H9 (cell line): ENCODE results near the gene ATM. TPM values are rescaled to one million over a fixed set of nuclear protein-coding genes. Genes with fewer than 3 reads are reported as not detected.

Experiments used
- DNase-seq: peaks from one replicate; pipeline ENCODE4 v3.0.0-alpha.2; 2017
- H2AFZ ChIP-seq: one replicate; pipeline ENCODE4 v1.6.1; 2013; ENCODE audit warnings: mild to moderate bottlenecking, low read length, control low read depth, moderate library complexity
- H2AK5ac ChIP-seq: 2 replicates; pipeline ENCODE4 v1.6.1; 2013; ENCODE audit warnings: low read length, control low read depth, mixed read lengths; ENCODE audit not compliant: insufficient read length
- H2BK120ac ChIP-seq: one replicate; pipeline ENCODE4 v1.6.1; 2013; ENCODE audit warnings: low read depth, mild to moderate bottlenecking, low read length, control low read depth, inconsistent platforms; ENCODE audit not compliant: poor library complexity, severe bottlenecking
- H2BK12ac ChIP-seq: 2 replicates; pipeline ENCODE4 v1.6.1; 2013; ENCODE audit warnings: low read length, control low read depth, mixed read lengths, low read depth; ENCODE audit not compliant: insufficient read length
- H2BK15ac ChIP-seq: 2 replicates; pipeline ENCODE4 v1.6.1; 2013; ENCODE audit warnings: low read depth, low read length, control low read depth
- H2BK20ac ChIP-seq: one replicate; pipeline ENCODE4 v1.6.1; 2013; ENCODE audit warnings: low read depth, mild to moderate bottlenecking, low read length, control low read depth, inconsistent platforms; ENCODE audit not compliant: poor library complexity, severe bottlenecking
- H2BK5ac ChIP-seq: 2 replicates; pipeline ENCODE4 v1.6.1; 2013; ENCODE audit warnings: low read length, control low read depth, mixed read lengths; ENCODE audit not compliant: insufficient read length
- H3K14ac ChIP-seq: 2 replicates; pipeline ENCODE4 v1.6.1; 2013; ENCODE audit warnings: low read length, control low read depth; ENCODE audit not compliant: insufficient read depth
- H3K18ac ChIP-seq: 2 replicates; pipeline ENCODE4 v1.6.1; 2013; ENCODE audit warnings: low read depth, mild to moderate bottlenecking, mixed read lengths, low read length, control low read depth; ENCODE audit not compliant: insufficient read length
- H3K23ac ChIP-seq: 2 replicates; pipeline ENCODE4 v1.6.1; 2013; ENCODE audit warnings: low read length, control low read depth, mixed read lengths, low read depth; ENCODE audit not compliant: insufficient read length
- H3K23me2 ChIP-seq: 2 replicates; pipeline ENCODE4 v1.6.1; 2013; ENCODE audit warnings: low read depth, mild to moderate bottlenecking, mixed read lengths, low read length, control low read depth; ENCODE audit not compliant: insufficient read length, poor library complexity, severe bottlenecking
- H3K27ac ChIP-seq: 2 replicates; pipeline ENCODE4 v1.5.1; 2013; ENCODE audit warnings: low read length, control low read depth, mixed read lengths, low read depth; ENCODE audit not compliant: insufficient read length
- H3K27me3 ChIP-seq: 2 replicates; pipeline ENCODE4 v1.6.1; 2013; ENCODE audit warnings: low read length, control low read depth, inconsistent platforms; ENCODE audit not compliant: insufficient read depth
- H3K4ac ChIP-seq: 2 replicates; pipeline ENCODE4 v1.6.1; 2013; ENCODE audit warnings: low read depth, mild to moderate bottlenecking, control low read depth, inconsistent platforms, low read length, moderate library complexity
- H3K4me1 ChIP-seq: 2 replicates; pipeline ENCODE4 v1.6.1; 2013; ENCODE audit warnings: low read length, control low read depth, inconsistent platforms; ENCODE audit not compliant: insufficient read depth
- H3K4me2 ChIP-seq: 2 replicates; pipeline ENCODE4 v1.6.1; 2013; ENCODE audit warnings: low read length, control low read depth, mixed read lengths; ENCODE audit not compliant: insufficient read length, insufficient read depth
- H3K56ac ChIP-seq: 2 replicates; pipeline ENCODE4 v1.6.1; 2013; ENCODE audit warnings: low read depth, mild to moderate bottlenecking, mixed read lengths, low read length, control low read depth; ENCODE audit not compliant: insufficient read length
- H3K79me1 ChIP-seq: 2 replicates; pipeline ENCODE4 v1.6.1; 2013; ENCODE audit warnings: low read depth, mild to moderate bottlenecking, moderate library complexity, low read length, control low read depth, inconsistent platforms; ENCODE audit not compliant: insufficient read depth, poor library complexity, severe bottlenecking
- H3K79me2 ChIP-seq: 2 replicates; pipeline ENCODE4 v1.6.1; 2013; ENCODE audit warnings: low read length, control low read depth, inconsistent platforms; ENCODE audit not compliant: insufficient read depth
- H3K9ac ChIP-seq: 2 replicates; pipeline ENCODE4 v1.6.1; 2013; ENCODE audit warnings: low read length, control low read depth, mixed read lengths; ENCODE audit not compliant: insufficient read length; ENCODE audit errors: extremely low read depth
- H3K9me3 ChIP-seq: one replicate; pipeline ENCODE4 v1.6.1; 2013; ENCODE audit warnings: low read depth, low read length, inconsistent platforms; ENCODE audit not compliant: control insufficient read depth
- H3T11ph ChIP-seq: one replicate; pipeline ENCODE4 v1.6.1; 2013; ENCODE audit warnings: mild to moderate bottlenecking, low read length, control low read depth, inconsistent platforms
- H4K20me1 ChIP-seq: one replicate; pipeline ENCODE4 v1.6.1; 2013; ENCODE audit not compliant: control insufficient read depth, insufficient read length, insufficient read depth
- H4K5ac ChIP-seq: 2 replicates; pipeline ENCODE4 v1.6.1; 2013; ENCODE audit warnings: low read depth, mild to moderate bottlenecking, mixed read lengths, low read length, control low read depth; ENCODE audit not compliant: insufficient read length
- H4K8ac ChIP-seq: replicated peaks from 2 replicates; pipeline ENCODE4 v1.6.1; 2013; ENCODE audit warnings: low read length, control low read depth, mixed read lengths, low read depth; ENCODE audit not compliant: insufficient read length
- H4K91ac ChIP-seq: 2 replicates; pipeline ENCODE4 v1.6.1; 2013; ENCODE audit warnings: low read depth, mild to moderate bottlenecking, moderate library complexity, mixed read lengths, low read length, control low read depth; ENCODE audit not compliant: insufficient read length
- H3K27ac Mint-ChIP-seq, 3 experiments: 2 replicates in 2 of 3; 3 replicates in 1 of 3; pipeline ENCODE4 v1.8.0; 2020 to 2021; ENCODE audit warnings: mixed read lengths in 3 of 3, mild to moderate bottlenecking in 1 of 3, moderate library complexity in 1 of 3
- H3K27me3 Mint-ChIP-seq: 2 replicates; pipeline ENCODE4 v1.8.0; 2021; ENCODE audit warnings: low read depth, mild to moderate bottlenecking, moderate library complexity, mixed read lengths
- H3K36me3 Mint-ChIP-seq, 3 experiments: 2 replicates in 2 of 3; 3 replicates in 1 of 3; pipeline ENCODE4 v1.8.0; 2020 to 2021; ENCODE audit warnings: low read depth in 3 of 3, mixed read lengths in 3 of 3; ENCODE audit not compliant: insufficient read depth in 1 of 3
- H3K4me1 Mint-ChIP-seq, 2 experiments: 2 replicates each; pipeline ENCODE4 v1.8.0; 2020; ENCODE audit warnings: mixed read lengths in 2 of 2
- H3K4me3 Mint-ChIP-seq, 2 experiments: 2 replicates in 1 of 2; 3 replicates in 1 of 2; pipeline ENCODE4 v1.8.0; 2020 to 2021; ENCODE audit warnings: mild to moderate bottlenecking in 2 of 2, mixed read lengths in 2 of 2, moderate library complexity in 1 of 2
- H3K9me3 Mint-ChIP-seq, 2 experiments: 2 replicates in 1 of 2; 3 replicates in 1 of 2; pipeline ENCODE4 v1.8.0; 2020; ENCODE audit warnings: mild to moderate bottlenecking in 2 of 2, mixed read lengths in 2 of 2, moderate library complexity in 1 of 2
- CTCF ChIP-seq: fragments of 200-600 bp; sonication (generic); conservative IDR thresholded peaks from 3 replicates; pipeline ENCODE4 v1.8.0; 2021; ENCODE audit warnings: antibody characterized with exemption, mild to moderate bottlenecking
- WGBS: extraction: QIAGEN DNeasy Blood & Tissue Kit; methylation state at CpG from one replicate; pipeline ENCODE4 v1.1.7; 2013; ENCODE audit warnings: missing lambda C conversion rate, low lambda C conversion rate, mixed read lengths; ENCODE audit not compliant: insufficient read length; ENCODE audit errors: extremely low coverage; 5-methylcytosine and 5-hydroxymethylcytosine counted together
- total RNA-seq: library from RNA; stranded (reverse); gene quantifications from 2 replicates; pipeline ENCODE4 v1.2.1, GENCODE V29; 2021

The ATM gene
- total RNA-seq, 1 experiment from 2014 or later: 58.9 TPM

GRCh38 chr11:108364159-108364558 lies 141.3 kb downstream of the ATM start:
- Histone ChIP-seq H2BK5ac (no peak overlapping the region), H2BK12ac (no peak overlapping the region), H3K4me2 (no peak overlapping the region), H4K8ac (no peak overlapping the region), H3K9me3 (no peaks in the 10 kb centered on the region), H3K14ac (no peak overlapping the region), H4K91ac (no peak overlapping the region), H2BK15ac (no peak overlapping the region), H2BK20ac (no peak overlapping the region), H3K4me1 (no peaks in the 10 kb centered on the region), H3K4ac (no peak overlapping the region), H4K5ac (no peak overlapping the region), H2BK120ac (no peak overlapping the region), H3K27ac (no peak overlapping the region), H4K20me1 (no peaks in the 10 kb centered on the region), H2AK5ac (no peak overlapping the region), H3K18ac (no peak overlapping the region), H3K9ac (no peak overlapping the region), H3K79me1 (no peaks in the 10 kb centered on the region), H3K79me2 (no peaks in the 10 kb centered on the region), H3K56ac (no peak overlapping the region), H3K23me2 (no peaks in the 10 kb centered on the region), H3K23ac (no peak overlapping the region), H3T11ph (no peak overlapping the region), H3K27me3 (no peaks in the 10 kb centered on the region), H2AFZ (no peak overlapping the region)
- Mint-ChIP-seq H3K4me3 (no peak overlapping the region), H3K36me3 (peaks cover 8 to 34% (median 29%) of the 10 kb centered on the region in 3 experiments), H3K4me1 (no peaks in the 10 kb centered on the region), H3K9me3 (peaks cover 5 to 6% of the 10 kb centered on the region in 2 experiments; a peak in 4 of 5 replicates), H3K27ac (no peak overlapping the region), H3K27me3 (no peaks in the 10 kb centered on the region)
- no CpG with 5 or more reads among the region's 2 CpGs for WGBS
- TF ChIP-seq CTCF: no peak
- no peak for DNase-seq
